IPS-NIHi11 (cell line): ENCODE measurements around the gene TOM1L2.

Experiments
- DNase-seq: peaks from one replicate; pipeline ENCODE4 v3.0.0; 2012; ENCODE audit warnings: mixed read lengths, low spot score

TOM1L2 gene

DNA sequence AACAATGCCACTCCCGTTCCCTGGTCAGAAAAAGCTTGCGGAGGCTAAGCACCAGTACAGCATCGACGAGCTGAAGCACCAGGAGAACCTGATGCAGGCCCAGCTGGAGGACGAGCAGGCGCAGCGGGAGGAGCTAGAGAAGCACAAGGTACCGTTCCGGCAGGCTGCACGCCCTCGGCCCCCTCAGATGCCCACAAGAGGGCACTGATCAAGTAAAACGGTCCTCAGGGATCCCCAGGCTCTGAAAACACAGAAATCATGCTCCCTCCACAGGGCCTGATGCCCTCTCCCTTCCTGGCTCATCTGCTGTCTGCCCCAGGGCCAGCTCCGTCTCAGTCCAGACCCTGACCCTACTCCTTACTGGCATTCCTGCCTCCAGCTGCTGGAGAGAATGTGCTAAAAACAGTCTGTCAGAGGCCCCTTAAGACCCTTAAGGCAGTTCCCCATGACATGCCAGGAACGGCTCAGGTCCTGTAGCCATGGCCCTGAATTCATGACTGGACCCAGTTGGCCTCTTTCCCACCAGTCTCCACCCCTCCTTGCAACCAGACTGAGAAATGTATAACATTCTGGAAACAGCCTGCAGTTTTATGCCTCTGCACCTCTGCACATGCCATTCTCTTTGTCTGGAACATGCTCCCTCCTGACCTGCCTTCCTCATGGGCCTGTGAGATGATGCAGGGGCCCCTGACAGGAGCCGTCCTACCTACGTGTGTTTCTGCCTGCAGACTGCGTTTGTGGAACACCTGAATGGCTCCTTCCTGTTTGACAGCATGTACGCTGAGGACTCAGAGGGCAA is 22.3 kb upstream of the TOM1L2 start:
- DNase-seq, result peak; percentile 81

DNA sequence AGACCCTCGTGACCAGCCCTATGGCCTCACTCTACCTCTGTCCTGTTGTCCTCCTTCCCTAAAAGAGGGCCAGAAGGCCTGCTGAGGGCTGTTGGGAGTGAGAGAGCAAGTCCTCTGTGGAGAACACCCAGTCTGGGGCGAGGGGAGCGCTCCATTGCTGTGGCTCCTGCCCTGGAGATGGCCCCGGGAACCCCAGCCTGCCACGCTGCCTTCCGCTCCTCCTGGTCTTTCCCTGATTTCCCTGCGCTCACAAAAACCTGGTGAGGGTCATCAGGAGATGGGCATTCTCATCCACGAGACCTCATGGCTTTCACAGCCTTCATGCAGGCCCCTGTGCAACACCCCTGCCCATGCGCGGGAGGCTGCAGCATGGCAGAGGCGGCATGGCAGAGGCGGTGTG is 21.7 kb upstream of the TOM1L2 start:
- no peak for DNase-seq

DNA sequence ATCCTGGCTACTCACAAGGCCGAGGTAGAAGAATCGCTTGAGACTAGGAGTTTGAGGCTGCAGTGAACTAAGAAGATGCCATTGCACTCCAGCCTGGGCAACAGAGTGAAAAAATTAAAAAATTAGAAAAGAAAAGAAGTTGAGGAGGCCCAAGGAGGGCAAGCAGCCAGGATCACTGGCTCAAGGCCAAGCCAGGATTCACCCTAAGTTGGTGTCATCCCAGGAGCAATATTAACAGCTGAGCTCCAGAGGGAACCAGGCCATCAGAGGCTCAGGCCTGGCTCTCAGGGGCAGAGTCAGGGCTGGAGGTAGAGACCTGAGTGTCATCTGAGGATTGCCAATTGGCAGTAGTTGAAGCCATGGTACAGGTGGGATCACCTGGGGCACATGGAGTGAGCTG is 21.2 kb upstream of the TOM1L2 start:
- DNase-seq, result no peak

DNA sequence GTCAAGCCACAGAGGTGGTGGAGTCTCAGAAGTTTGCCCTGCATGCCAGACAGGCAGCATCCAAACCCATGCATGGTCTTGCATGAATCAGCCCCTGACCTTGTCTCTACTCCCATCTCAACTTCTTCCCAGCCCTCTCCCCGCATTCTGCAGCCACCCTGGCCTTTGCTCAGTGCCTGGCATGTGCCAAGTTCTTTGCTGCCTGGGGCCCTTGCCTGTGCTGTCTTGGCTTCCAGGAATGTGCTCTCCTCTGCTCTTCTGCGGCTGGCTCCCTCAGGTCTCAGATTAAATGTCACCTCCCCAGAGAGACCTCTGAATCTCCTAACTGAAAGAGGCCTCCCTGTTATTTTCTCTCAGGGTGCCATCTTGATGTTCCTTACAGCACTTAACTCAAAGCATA is 18.1 kb upstream of the TOM1L2 start:
- DNase-seq, result no peak

DNA sequence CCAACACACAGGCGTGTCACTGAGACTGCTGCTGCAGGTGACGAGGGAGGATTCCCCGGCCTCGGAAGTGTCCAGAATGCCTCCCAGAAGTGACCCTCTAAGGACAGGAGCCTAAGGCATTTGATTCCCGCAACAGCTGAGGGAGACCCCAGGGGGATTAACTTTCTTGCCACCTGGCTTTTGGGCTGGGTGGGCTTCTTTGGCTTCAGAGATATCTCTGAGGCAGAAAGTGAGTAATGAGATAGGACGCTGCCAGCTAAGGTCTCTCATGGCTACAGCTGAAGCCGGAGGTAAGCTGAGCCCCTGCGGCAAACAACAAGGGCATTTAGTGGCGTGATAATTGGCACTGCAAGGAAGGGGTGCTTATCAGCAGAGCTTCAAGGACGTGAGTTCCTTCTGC is 17.4 kb upstream of the TOM1L2 start:
- no peak for DNase-seq

DNA sequence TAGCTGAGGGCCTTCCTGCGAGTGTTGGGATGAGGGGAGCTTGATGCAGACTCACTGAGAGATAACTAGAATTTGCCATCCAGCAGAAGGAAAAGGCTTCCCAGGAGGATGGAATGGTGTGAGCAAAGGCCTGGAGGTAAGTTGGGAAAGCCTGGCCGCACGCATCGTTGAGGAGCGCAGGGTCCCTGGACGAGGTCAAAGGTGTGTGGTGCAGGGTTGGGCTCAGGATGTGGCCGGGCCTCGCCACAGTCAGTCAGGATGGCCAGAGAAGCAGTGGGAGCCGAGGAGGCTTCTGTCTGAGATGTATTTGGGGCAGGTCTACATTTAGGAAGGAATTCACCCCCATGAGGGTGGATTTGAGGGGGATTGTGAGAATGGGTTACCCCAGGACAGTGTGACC is 16.9 kb upstream of the TOM1L2 start:
- no peak for DNase-seq

DNA sequence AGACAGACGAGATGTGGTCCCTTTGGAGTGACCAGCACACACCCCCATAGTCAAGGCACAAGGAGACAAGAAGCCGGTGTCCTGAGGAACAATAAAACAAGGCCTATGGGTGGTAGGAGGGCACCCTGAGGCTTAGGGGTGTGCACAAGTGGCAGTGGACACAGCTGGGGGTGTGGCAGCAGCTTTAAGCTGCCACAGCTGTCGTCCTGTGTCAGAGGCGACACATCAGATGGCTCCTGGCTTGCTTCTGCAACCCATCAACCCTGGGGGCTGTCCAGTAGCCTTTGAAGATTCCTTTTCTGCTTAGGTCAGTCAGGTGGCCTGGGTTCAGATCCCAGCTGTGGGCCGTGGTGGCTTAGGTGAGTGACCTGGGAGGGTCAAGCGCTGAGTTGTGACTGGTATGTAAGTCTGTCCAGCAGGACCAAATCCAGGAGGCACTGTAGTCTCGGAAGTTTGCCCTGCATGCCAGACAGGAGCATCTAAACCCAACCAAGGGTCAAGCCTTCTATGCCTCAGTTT is 16.3 kb upstream of the TOM1L2 start:
- no peak for DNase-seq

DNA sequence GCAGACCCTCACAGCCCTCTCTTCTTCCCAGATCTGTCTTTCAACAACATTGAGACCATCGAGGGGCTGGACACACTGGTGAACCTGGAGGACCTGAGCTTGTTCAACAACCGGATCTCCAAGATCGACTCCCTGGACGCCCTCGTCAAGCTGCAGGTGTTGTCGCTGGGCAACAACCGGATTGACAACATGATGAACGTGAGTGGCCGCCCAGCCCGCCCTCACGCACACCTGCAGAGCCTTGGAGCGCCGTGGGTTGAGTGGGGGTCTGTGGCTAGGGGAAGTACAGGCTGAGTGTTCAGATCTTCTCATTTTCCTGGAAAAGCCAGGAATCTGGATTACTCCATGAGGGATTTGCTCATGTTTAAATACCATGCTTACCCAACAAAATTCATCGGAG is 15.7 kb upstream of the TOM1L2 start:
- DNase-seq, result no peak

DNA sequence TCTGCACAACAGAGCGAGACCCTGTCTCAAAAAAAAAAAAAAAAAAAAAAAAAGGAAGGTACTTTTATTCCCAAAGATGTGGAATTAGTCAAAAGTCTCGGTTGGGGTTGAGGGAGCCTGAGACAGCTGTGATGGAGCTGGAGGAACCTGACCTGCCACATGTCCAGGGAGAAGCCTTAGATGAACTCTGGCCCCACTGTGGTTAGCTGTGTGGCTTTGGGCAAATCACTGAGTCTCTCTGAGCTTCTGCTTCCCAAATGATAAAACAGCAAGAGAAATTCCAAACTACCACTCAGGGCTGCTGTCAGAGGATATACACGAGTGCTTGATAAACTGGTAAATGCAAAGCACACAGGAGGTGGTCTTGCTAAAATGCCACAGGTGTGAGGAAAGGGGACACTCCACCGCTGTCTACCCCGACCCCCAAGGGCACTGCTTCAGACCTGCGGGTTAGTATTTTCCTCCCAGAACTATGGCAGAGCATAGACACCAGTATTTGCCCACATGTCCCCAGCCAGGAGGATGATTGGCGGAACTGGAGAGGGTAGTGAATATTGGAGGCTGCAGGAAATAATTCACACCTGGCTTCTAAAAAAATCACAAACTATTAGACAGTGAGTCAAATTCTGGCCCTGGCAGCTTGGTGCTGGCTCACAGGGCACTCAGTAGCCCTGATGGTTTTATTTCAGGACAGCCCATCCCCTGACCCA is 15.1 kb upstream of the TOM1L2 start:
- no peak for DNase-seq

DNA sequence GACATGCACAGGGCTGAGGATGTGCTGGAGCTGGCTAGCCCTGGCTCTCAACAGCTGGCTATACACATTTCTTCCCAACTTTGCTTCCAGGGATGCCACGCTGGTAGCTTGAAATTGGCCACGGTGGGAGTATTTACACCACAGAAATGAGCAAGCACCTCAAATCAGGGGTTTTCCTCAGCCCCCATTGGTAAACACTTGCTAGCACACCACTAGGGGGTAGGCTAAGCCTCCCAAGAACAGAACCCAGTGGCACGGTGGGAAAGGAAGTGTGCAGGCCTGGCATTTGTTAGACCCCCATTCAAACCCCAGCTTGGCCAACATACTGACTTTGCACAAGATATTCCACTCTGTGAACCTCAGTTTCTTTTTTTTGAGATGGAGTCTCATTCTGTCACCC is 13.4 kb upstream of the TOM1L2 start:
- DNase-seq, result no peak

DNA sequence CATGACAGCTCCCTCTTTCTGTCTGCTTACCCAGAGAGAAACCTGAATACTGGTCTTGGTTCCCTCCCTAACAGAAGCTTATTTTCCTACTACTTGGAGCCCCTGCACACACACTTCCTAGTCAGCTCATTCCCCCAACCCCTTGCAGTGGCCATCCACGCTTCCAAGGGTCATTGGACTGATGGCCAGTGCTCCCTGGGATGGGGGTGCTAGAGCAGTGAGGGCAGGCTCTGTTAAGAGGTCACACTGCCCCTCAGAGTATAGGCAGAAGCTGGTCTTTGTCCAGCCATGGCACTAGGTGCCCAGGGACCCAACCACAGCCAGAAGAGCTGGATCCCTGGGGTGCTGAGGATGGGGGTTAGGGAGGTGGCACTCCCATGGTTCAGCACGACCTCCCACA is 13.0 kb upstream of the TOM1L2 start:
- DNase-seq, result no peak

DNA sequence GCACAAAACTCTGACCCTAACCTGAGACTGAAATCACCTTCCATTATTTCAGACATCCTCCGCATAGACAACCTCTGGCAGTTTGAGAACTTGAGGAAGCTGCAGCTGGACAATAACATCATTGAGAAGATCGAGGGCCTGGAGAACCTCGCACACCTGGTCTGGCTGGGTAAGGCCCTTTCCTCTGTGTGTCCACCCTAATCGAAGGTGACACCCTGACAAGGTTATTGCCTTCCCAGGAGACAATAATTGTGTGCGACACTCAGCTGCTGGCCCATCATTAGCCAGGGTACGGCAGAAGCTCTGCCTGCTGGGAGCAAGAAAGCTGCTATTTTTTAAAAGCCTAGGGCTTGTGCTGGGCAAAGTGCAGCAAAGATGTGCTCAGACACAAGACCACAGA is 11.6 kb upstream of the TOM1L2 start:
- DNase-seq, result no peak

DNA sequence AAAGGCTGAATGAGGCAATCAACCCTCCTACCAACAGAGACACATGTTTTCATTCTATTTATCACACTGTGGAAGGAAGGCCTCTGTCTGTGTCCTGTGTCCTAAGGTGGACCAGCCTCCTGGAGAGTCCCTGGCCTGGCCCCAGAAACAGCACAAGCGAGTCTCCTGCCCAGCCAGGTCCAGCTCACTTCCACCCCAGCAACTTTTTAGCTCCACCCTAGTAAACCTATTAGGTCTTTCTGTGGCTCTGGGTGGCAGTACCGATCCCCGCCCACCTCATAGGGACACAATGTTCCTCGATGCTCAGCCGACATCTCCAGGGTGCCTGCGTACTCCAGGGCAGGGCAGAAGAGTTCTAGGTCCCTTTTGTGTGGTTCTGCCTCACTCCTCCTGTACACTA is 11.2 kb upstream of the TOM1L2 start:
- DNase-seq, result no peak

DNA sequence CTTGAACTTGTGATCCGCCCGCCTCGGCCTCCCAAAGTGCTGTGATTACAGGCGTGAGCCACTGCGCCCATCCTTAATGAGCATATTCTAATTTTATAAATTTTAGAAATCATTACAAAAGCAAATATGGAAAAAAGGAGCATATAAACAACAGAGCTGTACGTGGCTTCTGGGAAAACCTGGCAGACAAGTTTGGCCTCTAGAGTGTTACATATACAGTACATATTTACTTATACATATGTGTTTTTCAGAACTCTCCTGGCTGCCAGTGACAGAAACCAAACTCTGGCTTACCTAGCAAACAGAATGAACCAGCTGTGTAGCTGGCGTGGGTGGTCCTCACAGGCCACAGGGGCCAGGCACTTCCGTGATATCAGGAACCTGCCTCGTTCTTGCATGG is 10.6 kb upstream of the TOM1L2 start:
- DNase-seq, result no peak

DNA sequence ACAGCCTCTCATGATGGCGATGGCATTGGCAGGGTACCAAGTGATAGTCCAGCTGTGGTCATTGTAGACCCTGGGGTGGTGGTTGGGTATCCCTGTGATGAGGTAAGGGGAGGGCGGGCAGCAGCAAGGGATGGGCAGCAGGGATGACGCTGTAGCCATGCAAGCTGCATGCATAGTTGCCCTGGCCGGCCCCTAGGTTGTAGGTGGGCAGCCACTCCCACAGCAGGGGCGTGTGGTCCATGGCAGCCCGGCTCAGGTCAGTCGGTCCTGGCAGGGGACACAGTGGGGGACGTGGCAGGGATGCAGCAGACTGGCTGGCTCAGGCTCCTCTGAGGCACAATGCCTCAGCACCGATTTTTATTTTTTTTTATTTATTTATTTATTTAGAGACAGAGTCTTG is 9.1 kb upstream of the TOM1L2 start:
- DNase-seq, result no peak

DNA sequence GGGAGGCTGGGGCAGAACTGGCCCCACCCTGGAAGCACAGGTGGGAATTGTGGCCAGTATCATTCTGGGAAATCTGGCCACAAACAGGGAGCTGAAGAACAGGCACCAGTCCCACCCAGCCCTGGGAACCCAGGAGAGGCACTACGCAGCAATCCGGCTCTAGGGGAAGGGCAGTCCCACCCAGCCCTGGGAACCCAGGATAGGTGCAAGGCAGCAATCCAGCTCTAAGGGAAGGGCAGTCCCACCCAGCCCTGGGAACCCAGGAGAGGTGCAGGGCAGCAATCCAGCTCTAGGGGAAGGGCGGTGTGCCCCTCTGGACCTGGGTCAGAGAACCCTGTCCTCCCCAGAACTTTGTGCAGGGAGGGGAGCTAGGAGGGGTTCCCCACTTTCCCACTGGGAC is 7.6 kb upstream of the TOM1L2 start:
- no peak for DNase-seq

DNA sequence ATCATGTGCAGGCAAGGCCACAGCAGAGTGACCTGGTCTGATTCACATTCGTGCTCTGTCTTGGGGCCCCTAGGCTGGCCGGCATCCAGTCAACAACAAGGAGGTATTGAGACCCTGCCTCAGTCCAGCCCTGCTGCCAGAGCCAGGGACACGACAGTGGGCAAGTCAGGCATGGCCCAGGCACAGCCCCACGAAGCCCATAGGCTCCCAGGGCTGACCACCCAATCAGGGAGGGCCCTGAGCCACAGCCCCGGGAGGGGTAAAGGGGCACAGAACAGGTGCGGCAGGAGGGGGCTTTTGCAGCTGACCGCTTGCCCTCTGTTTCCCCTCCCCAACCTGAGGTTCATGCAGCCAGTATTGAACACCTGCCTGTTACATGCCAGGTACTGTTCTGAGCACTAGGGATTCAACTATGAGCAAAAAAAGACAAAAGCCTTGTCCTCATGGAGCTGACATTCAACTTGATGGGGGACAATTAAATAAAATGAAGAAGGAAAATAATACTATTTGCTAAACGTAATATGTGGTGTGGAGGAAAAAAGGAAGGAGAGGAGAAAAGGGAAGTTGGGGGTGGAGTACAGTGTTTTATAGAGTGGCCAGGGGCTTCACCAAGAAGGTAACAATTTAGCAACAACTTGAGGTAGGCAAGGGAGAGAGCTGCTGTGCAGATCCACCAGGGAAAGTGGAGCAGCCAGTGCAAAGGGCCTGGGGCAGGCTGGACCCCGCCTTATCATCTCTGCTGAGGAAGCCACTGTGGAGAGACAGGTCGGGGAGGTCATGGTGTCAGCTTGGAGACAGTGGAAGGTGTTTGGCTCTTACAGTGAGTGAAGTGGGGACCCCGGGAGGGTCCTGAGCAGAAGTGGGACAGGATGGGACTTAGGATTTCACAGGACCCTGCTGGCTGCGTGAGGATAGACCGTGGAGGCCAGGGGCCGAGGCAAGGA is 6.6 kb upstream of the TOM1L2 start:
- no peak for DNase-seq

DNA sequence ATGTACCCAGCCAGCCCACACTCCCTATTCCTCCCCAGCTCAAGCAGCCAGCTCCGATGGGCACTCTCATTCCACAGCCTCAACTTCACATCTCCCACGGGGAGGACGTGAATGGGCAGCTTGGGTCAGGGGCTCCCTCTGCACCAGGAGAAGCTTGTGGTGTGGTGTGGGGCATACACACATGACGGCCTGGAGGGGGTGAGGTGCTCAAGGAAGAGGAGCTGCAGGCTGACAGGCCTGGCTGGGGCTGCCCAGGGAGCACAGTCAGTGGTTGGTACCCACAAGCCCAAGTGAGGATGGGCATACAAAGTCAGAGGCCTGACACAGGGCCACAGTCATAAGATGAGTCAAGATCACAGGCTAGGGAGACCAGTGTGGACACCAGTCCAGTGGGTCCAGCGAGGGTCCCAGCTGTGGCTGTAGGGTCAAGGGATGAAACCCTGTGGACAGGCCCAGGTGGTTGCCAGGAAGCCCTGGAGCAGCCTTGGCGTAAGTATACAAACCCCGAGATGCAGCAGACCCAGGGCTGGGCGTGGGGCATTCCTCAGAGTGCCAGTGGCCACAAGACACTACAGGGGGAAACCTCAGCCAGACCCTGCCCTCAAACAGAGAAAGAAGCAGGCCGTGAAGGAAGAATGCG is 4.9 kb upstream of the TOM1L2 start:
- no peak for DNase-seq

DNA sequence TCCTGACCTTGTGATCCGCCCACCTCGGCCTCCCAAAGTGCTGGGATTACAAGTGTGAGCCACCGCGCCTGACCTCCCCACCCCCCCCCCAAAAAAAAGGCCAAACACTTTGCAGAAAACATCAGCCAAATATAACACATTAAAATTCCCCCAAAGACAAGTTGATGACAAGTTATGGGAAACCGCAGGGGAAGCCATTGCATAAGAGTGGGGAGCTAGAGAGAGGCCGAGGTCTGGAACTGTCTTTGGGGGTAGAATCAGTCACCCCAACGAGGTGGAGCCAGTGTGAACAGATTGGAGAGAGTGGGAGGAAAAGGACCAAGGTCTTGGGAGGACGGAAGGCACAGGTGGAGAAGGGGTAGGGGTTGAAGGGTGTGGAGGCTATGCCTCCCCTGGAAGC is 3.2 kb upstream of the TOM1L2 start:
- no peak for DNase-seq

DNA sequence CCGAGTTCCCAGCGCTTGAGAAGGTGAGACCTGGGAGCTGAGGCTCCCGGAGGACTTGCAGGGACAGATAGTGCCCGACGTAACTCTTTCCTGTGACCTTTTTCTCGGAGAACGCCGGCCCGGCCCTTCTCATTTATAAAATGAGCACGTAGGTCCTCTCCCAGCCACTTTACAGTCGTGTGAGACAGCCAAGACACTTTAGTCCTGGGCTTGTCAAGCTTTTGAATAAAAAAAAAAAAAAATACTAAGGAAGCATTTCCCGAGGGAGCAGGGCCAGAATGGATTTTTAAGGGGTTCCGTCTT is 703 bp upstream of the TOM1L2 start:
- DNase-seq, result no peak

DNA sequence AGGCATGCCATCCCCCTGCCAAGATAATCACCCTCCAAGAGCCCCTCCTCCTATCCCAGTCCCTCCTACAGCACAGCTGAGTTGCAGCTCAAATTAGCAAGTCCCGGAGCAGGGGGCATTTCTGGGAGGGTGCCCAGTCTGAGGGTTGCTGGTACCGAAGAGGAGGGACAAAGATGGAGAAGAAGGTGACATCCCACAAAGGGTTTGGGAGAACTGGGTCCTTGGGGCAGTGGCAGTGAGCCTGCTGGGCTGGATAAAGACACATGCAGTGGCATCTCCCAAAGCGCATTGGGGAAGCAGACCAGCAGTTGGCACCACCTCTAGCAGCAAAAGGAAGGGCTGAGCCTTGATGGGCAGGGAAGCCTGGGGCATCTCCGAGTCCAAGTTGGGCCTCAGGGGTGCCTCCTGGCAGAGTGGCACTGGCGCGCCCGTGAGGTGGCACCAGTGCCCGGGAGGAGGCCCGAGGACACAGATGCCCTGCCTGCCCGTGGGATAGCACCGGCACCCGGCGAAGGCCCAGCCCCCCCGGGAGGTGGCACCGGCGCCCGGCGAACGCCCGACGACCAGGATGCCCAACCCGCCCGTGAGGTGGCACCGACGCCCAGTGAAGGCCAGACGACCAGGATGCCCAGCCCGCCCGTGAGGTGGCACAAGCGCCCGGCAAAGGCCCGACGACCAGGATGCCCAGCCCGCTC is 622 bp downstream of the TOM1L2 start:
- no peak for DNase-seq
